CD1c-positive myeloid dendritic cell (primary cell): ENCODE measurements around the gene WNT6.

Experiments used
- DNase-seq: peaks from one replicate; pipeline ENCODE4 v3.0.0-alpha.2; 2016; ENCODE audit errors: extremely low spot score

WNT6 gene

GRCh38 chr2:218857371-218858137, 2.1 kb upstream of the WNT6 start:
- DNase-seq = no peak

GRCh38 chr2:218858138-218858445, 1.5 kb upstream of the WNT6 start:
- no peak for DNase-seq

- no peak for DNase-seq
Measured at GRCh38 chr2:218858671-218859555, 692 bp upstream of the WNT6 start.

GRCh38 chr2:218859988-218860831, 605 bp downstream of the WNT6 start:
- DNase-seq = no peak

GRCh38 chr2:218860950-218861381, 1.4 kb downstream of the WNT6 start:
- no peak for DNase-seq

- DNase-seq = no peak
Measured at GRCh38 chr2:218861645-218862318, 2.2 kb downstream of the WNT6 start.

- no peak for DNase-seq
Measured at GRCh38 chr2:218863021-218863520, 3.5 kb downstream of the WNT6 start.

- no peak for DNase-seq
Measured at GRCh38 chr2:218865396-218865795, 5.8 kb downstream of the WNT6 start.

- DNase-seq = no peak
Measured at GRCh38 chr2:218865999-218866398, 6.4 kb downstream of the WNT6 start.

- DNase-seq = peak; percentile 54
Measured at GRCh38 chr2:218867900-218868299, 8.3 kb downstream of the WNT6 start.

GRCh38 chr2:218869064-218869463, 9.5 kb downstream of the WNT6 start:
- no peak for DNase-seq

- peak; percentile 40 for DNase-seq
Measured at GRCh38 chr2:218870984-218871344, 11.4 kb downstream of the WNT6 start.

- peak; percentile 12 for DNase-seq
Measured at GRCh38 chr2:218871345-218872302, 12.0 kb downstream of the WNT6 start.

GRCh38 chr2:218872645-218873358, 13.2 kb downstream of the WNT6 start:
- DNase-seq = no peak

- no peak for DNase-seq
Measured at GRCh38 chr2:218873359-218874194, 14.0 kb downstream of the WNT6 start.

- DNase-seq = no peak
Measured at GRCh38 chr2:218875692-218876246, 16.2 kb downstream of the WNT6 start.

GRCh38 chr2:218876562-218877219, 17.1 kb downstream of the WNT6 start:
- DNase-seq = peak; percentile 80

- DNase-seq = no peak
Measured at GRCh38 chr2:218877331-218877730, 17.7 kb downstream of the WNT6 start.
